NAMALWA (cell line): ENCODE data around the gene PCDHGA5.
"Not testable (repeated sequence)": the region's sequence is repeated elsewhere in the genome, so short reads cannot be mapped to it uniquely, and the experiment has no call there.

Experiments used
- DNase-seq: peaks from one replicate; pipeline ENCODE4 v3.0.0-alpha.2; 2015; ENCODE audit warnings: low spot score

Gene PCDHGA5

GRCh38 chr5:141414548-141415274 lies 50.7 kb downstream of the PCDHGA5 start:
- not testable (repeated sequence) for DNase-seq

GRCh38 chr5:141415275-141415618 lies 51.3 kb downstream of the PCDHGA5 start:
- DNase-seq, result not testable (repeated sequence)
